DMS 273 (cell line): ENCODE measurements around the gene VEZF1.

Experiments used
- DNase-seq: peaks from one replicate; lab custom pipeline; 2025; ENCODE audit not compliant: unreplicated experiment; lab: John Stamatoyannopoulos, UW

VEZF1 gene

GRCh38 chr17:57953705-57954396, 34.2 kb downstream of the VEZF1 start:
- DNase-seq: no peak

DNA sequence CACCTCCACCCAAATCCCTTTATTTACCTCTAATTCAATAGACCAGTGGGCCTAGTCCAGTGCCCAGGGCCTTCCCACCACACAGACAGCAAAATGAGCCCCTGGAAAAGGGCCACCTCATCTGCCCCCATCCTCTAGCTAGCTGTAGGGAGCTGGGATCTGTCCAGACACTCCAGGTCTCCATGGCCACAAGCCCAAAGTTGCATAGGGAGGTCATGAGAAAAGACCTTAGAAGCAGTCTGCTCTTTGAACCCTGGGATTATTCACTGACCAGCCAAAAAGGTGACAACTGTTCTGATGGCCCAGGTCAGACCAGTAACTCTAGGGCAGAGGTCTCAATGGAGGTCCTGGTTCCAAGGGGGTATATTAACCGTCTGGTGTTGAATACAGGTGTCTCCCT, 34.8 kb downstream of the VEZF1 start:
- no peak for DNase-seq

DNA sequence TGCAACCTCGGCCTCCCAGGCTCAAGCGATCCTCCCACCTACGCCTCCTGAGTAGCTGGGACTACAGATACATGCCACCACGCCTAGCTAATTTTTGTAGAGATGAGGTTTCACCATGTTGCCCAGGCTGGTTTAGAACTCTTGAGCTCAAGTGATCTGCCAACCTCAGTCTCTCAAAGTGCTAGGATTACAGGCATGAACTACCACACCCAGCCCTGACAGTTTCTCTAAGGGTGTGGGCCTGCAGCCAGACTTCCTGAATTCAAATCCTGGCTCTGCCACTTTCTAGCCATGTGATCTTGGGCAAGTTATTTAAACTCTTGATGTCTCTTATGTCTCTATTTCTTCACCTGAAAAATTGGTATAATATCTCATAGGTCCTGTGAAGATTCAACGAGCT, 38.4 kb downstream of the VEZF1 start:
- no peak for DNase-seq

GRCh38 chr17:57948555-57949420, 39.3 kb downstream of the VEZF1 start:
- no peak for DNase-seq

- no peak for DNase-seq
These were observed 39.9 kb downstream of the VEZF1 start for GRCh38 chr17:57948169-57948554.

- no peak for DNase-seq
These were observed 40.7 kb downstream of the VEZF1 start for GRCh38 chr17:57947369-57947768.

- peak; percentile 45 for DNase-seq
These were observed 41.2 kb downstream of the VEZF1 start for GRCh38 chr17:57946798-57947358.

DNA sequence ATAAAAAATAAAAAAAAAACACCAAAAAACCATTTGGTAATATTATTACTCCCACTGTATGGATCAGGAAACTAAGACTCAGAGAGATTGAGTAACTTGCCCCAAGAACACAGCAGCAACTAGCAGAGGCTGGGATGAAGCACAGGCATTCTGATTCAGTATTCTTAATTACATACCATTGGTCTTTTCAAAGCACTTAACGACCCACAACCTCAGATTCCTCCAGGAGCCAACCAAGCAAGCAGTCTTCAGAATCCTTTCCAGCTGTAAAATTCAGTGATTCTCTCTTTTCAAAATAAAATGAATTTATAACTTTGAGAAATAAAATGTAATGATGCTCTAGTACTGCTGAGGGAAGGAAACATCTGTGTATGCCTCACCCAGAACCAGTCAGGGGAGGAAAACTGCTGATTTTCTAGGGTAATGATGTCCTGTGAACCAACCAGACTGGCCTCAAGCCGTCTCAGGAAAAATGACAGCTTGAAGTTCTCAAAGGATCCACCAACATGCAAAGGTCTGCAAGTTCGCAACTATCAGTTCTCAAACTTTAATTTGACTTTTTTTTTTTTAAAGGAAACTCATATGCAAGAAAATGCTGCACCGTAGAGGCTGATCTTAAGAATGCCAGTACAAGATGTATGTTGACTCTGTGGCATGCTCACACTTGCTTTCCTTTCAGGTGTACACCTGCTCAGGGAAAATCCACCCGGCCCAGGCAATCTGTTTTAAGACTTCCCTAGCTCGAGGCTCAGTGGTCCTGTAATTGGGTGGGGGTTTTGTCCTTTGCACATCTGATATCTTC, 41.9 kb downstream of the VEZF1 start:
- DNase-seq: no peak

DNA sequence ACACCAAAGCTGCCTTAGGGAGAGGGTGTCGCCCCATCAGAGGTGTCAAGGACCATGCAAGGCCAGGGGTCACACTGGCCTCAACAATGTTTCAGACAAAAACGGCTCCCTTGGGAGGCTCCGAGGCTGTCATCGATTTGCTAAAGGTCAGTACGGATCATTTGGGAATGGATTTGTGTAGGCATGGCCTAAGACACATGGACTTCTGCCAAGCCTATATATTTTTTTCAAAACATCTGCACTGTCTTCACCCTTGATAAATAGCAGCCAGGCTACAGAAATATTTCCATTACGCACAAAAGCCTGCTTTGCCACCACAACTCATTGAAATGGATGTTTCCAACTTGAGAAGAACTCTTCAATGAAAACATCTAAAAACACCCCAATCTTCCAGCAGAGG, 43.1 kb downstream of the VEZF1 start:
- DNase-seq: no peak

- no peak for DNase-seq
These were observed 44.4 kb downstream of the VEZF1 start for GRCh38 chr17:57943645-57944044.

GRCh38 chr17:57943140-57943539, 44.9 kb downstream of the VEZF1 start:
- DNase-seq: no peak

GRCh38 chr17:57941384-57942370, 46.4 kb downstream of the VEZF1 start:
- no peak for DNase-seq

DNA sequence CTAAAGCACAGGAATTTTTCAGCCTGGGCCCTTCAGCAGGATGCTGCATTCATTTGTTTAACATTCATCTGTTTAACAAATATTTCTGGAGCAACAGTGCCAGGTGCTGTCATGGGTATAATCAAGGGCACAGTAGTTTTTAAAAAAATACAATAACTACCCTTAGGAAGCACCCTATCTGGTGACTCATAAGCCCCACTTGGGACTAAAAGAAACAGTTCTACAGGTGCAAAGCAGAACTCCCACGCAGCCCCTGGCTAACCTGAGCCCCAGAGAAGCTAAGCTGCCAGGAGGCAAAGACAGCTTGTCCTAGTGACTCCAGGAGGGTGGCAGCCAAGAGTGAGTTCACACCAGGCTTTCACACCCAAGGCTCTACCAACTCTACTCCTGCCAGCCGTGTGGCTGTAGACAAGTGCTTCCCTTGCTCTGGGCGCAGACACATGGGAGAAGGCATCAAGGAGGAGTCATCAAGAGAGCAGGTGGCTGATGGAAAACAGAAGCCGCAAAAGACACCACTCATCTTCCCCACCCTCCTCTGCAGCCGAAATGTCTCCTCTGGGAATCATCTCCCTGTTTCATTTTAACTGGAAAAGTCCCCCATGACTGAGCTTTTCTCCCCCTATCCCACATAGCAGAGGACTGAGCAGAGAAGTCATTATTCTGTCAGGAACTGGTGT, 47.3 kb downstream of the VEZF1 start:
- DNase-seq: peak; percentile 46

- DNase-seq: peak; percentile 52
These were observed 47.8 kb downstream of the VEZF1 start for GRCh38 chr17:57940231-57940630.

DNA sequence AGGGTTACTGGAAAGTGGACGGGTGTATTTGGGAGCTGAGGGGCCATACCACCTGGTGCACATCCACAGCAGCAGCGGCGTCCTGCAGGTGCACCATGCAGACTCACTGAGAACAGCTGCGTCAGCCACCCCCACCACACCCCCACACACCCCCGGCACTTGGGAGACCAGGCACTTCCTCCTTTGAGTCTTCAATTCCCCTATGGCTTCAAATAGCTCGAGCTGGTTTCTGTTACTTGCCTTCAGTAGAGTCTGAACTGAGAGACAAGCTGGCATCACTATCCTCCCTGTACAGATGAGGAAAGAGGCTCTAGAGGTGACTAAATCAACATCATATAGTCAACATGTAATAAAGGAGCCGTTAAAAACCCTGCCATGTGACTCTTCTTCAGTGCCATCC, 48.3 kb downstream of the VEZF1 start:
- DNase-seq: no peak

- DNase-seq: no peak
These were observed 50.0 kb downstream of the VEZF1 start for GRCh38 chr17:57938061-57938502.

- DNase-seq: no peak
These were observed 50.6 kb downstream of the VEZF1 start for GRCh38 chr17:57937492-57937891.

DNA sequence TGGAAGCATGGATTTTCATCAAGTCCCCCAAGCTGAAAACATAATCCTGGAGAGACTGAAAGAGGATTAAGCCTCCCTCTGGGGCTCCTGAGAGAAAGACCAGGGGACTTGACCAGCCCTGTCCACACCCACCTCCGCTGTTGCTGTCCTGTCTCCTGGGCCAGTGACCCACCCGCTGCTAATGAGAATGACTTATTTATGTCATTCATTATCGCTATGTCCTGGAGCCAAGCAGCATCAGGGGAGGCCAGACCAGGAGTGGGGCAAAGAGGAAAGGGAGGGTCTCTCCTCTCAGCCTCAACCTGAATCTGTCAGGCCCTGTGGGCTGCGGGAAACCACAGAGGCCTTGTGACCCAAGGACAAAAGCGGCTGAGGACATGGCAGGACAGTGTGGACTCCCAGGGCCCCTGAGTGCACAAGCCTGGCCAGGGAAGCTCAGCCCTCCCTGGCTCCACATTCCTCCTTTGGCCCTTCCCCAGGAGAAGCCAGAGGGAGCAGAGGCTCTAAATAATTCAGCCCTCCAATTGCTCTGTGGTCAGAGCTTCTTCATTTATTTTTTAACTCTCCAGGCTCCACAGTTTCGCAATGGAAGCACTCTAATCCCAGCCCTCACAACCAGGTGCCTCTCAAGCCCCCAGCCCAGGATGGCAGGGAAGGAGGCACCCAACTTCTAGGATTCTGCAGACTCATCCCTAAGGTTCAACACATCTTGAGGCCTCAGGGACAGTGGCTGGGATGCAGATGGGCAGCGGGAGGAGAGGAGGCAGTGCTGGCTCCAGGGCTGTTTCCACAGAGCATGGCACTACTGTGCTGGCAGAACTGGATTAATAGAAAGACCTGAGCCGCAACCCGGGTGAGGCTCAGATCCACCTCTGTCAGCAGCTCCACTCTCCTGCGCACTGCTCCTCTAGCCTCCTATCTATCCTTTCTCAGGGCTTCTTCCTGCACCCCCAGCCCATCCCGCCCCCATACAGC, 51.9 kb downstream of the VEZF1 start:
- no peak for DNase-seq
